DOHH2 (cell line): ENCODE data around the gene BUB3.

Experiments used
- H3F3A ChIP-seq: fragments of 200-600 bp; sonication (generic), shearing (Covaris generic); 2 replicates; pipeline ENCODE4 v1.6.0; 2016; ENCODE audit warnings: antibody characterized with exemption, mild to moderate bottlenecking; ENCODE audit not compliant: control insufficient read depth, insufficient read depth
- H3K27ac ChIP-seq: fragments of 200-600 bp; sonication (generic); 2 replicates; pipeline ENCODE4 v1.5.1; 2014; ENCODE audit warnings: low read depth, mild to moderate bottlenecking, low read length, moderate library complexity
- H3K27me3 ChIP-seq: fragments of 200-600 bp; sonication (generic); 2 replicates; pipeline ENCODE4 v1.6.1; 2014; ENCODE audit warnings: mild to moderate bottlenecking, low read length, mixed read lengths; ENCODE audit not compliant: control insufficient read depth
- H3K36me3 ChIP-seq: fragments of 200-600 bp; sonication (generic); 2 replicates; pipeline ENCODE4 v1.6.1; 2014; ENCODE audit warnings: mild to moderate bottlenecking, low read length, moderate library complexity, mixed read lengths; ENCODE audit not compliant: control insufficient read depth
- H3K4me1 ChIP-seq: fragments of 200-600 bp; sonication (generic); 2 replicates; pipeline ENCODE4 v1.6.1; 2014; ENCODE audit warnings: mild to moderate bottlenecking, low read length, mixed read lengths; ENCODE audit not compliant: control insufficient read depth
- H3K4me2 ChIP-seq: fragments of 200-600 bp; sonication (generic); 2 replicates; pipeline ENCODE4 v1.6.0; 2014; ENCODE audit warnings: mild to moderate bottlenecking, low read length, moderate library complexity
- H3K4me3 ChIP-seq: fragments of 200-600 bp; sonication (generic); 2 replicates; pipeline ENCODE4 v1.5.1; 2014; ENCODE audit warnings: mild to moderate bottlenecking, low read length, mixed read lengths
- H3K79me2 ChIP-seq: fragments of 200-600 bp; sonication (generic); 2 replicates; pipeline ENCODE4 v1.6.1; 2014; ENCODE audit warnings: mild to moderate bottlenecking, low read length, mixed read lengths; ENCODE audit not compliant: control insufficient read depth
- H3K9me2 ChIP-seq: fragments of 200-600 bp; sonication (generic); replicated peaks from 2 replicates; pipeline ENCODE4 v1.6.1; 2014; ENCODE audit warnings: mild to moderate bottlenecking, low read length, mixed read lengths; ENCODE audit not compliant: control insufficient read depth
- H3K9me3 ChIP-seq: fragments of 200-600 bp; sonication (generic); 2 replicates; pipeline ENCODE4 v1.6.1; 2014; ENCODE audit warnings: antibody characterized with exemption, low read length, mixed read lengths; ENCODE audit not compliant: control insufficient read depth, insufficient read depth
- H4K20me1 ChIP-seq: fragments of 200-600 bp; sonication (generic); 2 replicates; pipeline ENCODE4 v1.6.0; 2014; ENCODE audit warnings: low read depth, mild to moderate bottlenecking, antibody characterized with exemption, low read length, moderate library complexity; ENCODE audit not compliant: control insufficient read depth, insufficient read depth
- EZH2phosphoT487 ChIP-seq: fragments of 200-600 bp; sonication (generic); IDR thresholded peaks from 2 replicates; pipeline ENCODE4 v1.6.1; 2017; ENCODE audit warnings: borderline replicate concordance, mild to moderate bottlenecking, antibody characterized with exemption, low read length, moderate library complexity, mixed read lengths
- TF ChIP-seq, protein P1 (sequence below): fragments of 200-600 bp; sonication (generic); IDR thresholded peaks from one replicate; pipeline ENCODE4 v1.5.1; 2014; ENCODE audit warnings: antibody characterized with exemption, mild to moderate bottlenecking, low read depth, low read length; ENCODE audit not compliant: poor library complexity, severe bottlenecking

The BUB3 gene

DNA sequence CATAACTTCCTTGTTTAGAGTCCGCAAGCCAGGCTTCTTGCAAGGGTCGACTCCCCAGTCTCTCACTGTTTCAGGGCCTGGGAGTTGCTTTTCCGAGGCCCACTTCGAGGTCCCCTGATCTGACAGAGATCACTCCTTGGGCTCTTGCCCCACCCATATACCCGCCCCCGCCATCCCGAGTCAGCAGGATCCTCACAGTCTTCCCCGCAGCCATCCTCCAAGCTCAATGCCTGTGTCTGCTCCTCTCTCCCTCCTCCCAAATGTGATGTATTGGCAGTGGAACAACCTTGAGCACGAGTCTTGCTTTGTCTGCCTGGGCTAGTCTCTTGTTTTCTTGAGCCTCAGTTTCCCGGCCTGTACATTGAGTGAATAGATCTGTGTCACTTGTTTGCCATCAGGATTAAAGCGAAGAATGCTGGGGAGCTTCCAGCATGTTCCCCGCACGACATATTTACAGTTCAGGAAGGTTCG, 8.6 kb upstream of the BUB3 start:
- TF ChIP-seq, protein P1, sequence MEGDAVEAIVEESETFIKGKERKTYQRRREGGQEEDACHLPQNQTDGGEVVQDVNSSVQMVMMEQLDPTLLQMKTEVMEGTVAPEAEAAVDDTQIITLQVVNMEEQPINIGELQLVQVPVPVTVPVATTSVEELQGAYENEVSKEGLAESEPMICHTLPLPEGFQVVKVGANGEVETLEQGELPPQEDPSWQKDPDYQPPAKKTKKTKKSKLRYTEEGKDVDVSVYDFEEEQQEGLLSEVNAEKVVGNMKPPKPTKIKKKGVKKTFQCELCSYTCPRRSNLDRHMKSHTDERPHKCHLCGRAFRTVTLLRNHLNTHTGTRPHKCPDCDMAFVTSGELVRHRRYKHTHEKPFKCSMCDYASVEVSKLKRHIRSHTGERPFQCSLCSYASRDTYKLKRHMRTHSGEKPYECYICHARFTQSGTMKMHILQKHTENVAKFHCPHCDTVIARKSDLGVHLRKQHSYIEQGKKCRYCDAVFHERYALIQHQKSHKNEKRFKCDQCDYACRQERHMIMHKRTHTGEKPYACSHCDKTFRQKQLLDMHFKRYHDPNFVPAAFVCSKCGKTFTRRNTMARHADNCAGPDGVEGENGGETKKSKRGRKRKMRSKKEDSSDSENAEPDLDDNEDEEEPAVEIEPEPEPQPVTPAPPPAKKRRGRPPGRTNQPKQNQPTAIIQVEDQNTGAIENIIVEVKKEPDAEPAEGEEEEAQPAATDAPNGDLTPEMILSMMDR, result no peak
- TF ChIP-seq EZH2phosphoT487, result no peak
- no peaks in the 10 kb centered on the region for H3F3A ChIP-seq
- no peaks in the 10 kb centered on the region for H4K20me1 ChIP-seq
- H3K27me3 ChIP-seq, result peaks cover 57% of the 10 kb centered on the region
- H3K79me2 ChIP-seq, result no peaks in the 10 kb centered on the region
- no peaks in the 10 kb centered on the region for H3K9me3 ChIP-seq
- H3K4me2 ChIP-seq, result no peak overlapping the region
- H3K4me3 ChIP-seq, result no peak overlapping the region
- H3K9me2 ChIP-seq, result no peaks in the 10 kb centered on the region
- no peaks in the 10 kb centered on the region; the same call in 1 of the 2 replicates for H3K4me1 ChIP-seq
- H3K27ac ChIP-seq, result no peak overlapping the region
- no peaks in the 10 kb centered on the region for H3K36me3 ChIP-seq

DNA sequence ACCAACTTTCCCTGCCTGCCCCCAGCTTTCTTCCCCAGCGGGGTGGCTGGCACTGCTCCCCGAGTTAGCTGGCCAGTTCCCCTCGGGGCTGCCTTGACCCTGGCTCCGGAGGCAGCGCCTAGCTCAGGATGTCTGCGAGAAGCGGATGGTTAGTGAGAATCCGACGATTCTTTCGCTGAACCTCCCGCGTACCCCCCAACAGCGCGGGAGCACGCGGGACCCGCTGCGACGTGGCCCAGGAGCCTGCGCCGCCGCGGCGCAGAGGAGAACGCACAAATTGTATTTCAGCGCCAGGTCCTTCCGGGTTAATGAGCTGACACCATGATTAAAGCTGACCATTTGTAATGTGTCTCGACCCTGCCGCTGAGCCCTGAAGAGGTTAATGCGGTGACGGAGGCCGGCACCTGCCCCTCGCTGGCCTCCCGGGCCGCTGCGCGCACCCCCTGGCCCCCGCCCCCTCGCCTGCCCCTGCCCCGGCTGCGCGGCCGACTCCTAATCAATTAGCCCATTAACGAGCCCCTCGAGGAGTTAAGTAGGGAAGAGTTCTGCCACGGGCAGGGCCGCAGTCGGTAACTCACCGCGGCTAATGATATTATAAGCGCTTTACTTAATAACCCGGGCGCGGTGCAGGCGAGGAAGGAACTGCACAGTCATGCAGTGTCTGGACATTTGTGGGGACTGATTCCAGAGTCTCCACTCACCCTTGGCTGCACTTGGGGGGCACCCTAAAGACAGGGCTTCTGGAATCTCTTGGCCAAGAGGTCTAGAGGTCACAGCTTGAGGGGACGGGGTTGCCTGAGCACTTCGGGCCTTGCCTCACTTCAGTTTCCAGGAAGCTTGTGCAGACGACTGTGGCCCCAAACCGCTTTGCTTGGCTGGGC, 7.9 kb upstream of the BUB3 start:
- no peak overlapping the region for H3K4me3 ChIP-seq
- peaks cover 57% of the 10 kb centered on the region for H3K27me3 ChIP-seq
- no peak for TF ChIP-seq EZH2phosphoT487
- TF ChIP-seq, protein P1, result no peak
- no peaks in the 10 kb centered on the region for H3K9me3 ChIP-seq
- H3K4me1 ChIP-seq, result peaks cover 7% of the 10 kb centered on the region
- H3F3A ChIP-seq, result no peaks in the 10 kb centered on the region
- no peaks in the 10 kb centered on the region for H3K79me2 ChIP-seq
- H3K9me2 ChIP-seq, result no peaks in the 10 kb centered on the region
- H3K36me3 ChIP-seq, result no peaks in the 10 kb centered on the region
- no peak overlapping the region for H3K27ac ChIP-seq
- no peaks in the 10 kb centered on the region for H4K20me1 ChIP-seq
- H3K4me2 ChIP-seq, result no peak overlapping the region

DNA sequence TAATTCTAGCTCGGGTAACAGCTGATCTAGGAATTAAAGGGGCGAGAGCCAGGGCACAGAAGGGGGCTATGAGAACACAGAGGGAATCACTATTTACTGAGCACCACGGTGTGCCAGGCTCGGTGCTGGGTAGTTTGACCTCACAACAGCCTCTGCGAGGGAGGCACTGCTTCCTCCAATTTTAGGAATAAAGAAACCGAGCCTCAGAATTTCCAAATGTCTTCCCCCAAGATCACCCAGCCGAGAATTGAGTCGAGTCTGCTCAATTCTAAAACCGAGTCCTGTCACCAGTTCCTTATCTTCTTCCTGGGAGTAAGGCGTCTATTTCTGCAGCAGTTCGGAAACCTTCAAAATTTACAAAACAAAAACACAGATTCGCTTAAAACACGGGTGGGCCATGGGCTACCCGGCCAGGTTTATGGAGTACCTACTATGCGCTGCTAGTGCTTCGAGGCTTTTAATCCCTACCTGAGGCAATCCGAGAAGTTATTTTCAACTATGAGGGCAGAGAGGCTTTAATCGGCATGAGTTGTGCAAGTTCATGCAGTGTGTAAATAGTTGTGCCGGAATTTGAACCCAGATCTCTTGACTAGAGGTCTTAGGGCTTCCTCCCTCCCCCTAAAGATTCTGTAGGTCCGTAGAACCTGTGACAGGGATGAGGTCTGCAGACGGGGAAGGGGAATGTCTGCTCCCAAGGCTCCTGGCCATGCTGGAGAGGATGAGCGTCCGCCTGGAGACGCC, 7.1 kb upstream of the BUB3 start:
- Histone ChIP-seq H3K9me3 (no peaks in the 10 kb centered on the region), H3K4me3 (no peak overlapping the region), H4K20me1 (no peaks in the 10 kb centered on the region), H3K4me1 (peaks cover 14% of the 10 kb centered on the region), H3K36me3 (no peaks in the 10 kb centered on the region), H3K4me2 (no peak overlapping the region), H3K9me2 (no peaks in the 10 kb centered on the region), H3K79me2 (no peaks in the 10 kb centered on the region), H3F3A (no peaks in the 10 kb centered on the region), H3K27ac (no peak overlapping the region), H3K27me3 (peaks cover 58% of the 10 kb centered on the region)
- TF ChIP-seq, protein P1, result no peak
- TF ChIP-seq EZH2phosphoT487, result no peak
